Lung (tissue), 12 donors: Measurements from ENCODE around the gene PCTP. TPM values are rescaled to one million over a fixed set of nuclear protein-coding genes. Genes with fewer than 3 reads are reported as not detected.

Source experiments
- ATAC-seq: fragments of 200-7000 bp; cut with Tn5 transposase; one replicate; pipeline ENCODE4 v1.9.1; 2020; ENCODE audit warnings: moderate number of reproducible peaks; ENCODE audit not compliant: insufficient read depth, low FRiP score
- DNase-seq, 3 donors: peaks; one replicate each; pipeline ENCODE4 v3.0.0-alpha.2; 2013 to 2017
- H3K27ac ChIP-seq, 2 donors: one replicate each; pipeline ENCODE4 v1.5.1; 2013; ENCODE audit warnings: mild to moderate bottlenecking in 2 of 2, moderate library complexity in 2 of 2, control low read depth in 1 of 2, inconsistent platforms in 1 of 2, low read depth in 1 of 2, low read length in 1 of 2
- H3K27me3 ChIP-seq, 3 donors: one replicate each; pipeline ENCODE4 v1.5.1; 2013; ENCODE audit warnings: low read length in 2 of 3; ENCODE audit not compliant: control insufficient read depth in 3 of 3, insufficient read depth in 3 of 3
- H3K36me3 ChIP-seq, 4 donors: one replicate each; pipeline ENCODE4 v1.5.1; 2013; ENCODE audit warnings: low read length in 4 of 4, mild to moderate bottlenecking in 1 of 4, moderate library complexity in 1 of 4; ENCODE audit not compliant: control insufficient read depth in 4 of 4, insufficient read depth in 4 of 4
- H3K4me1 ChIP-seq, 5 donors: one replicate each; pipeline ENCODE4 v1.5.1; 2013; ENCODE audit warnings: low read length in 5 of 5, mild to moderate bottlenecking in 2 of 5, moderate library complexity in 1 of 5; ENCODE audit not compliant: control insufficient read depth in 5 of 5, insufficient read depth in 5 of 5
- H3K4me3 ChIP-seq: one replicate; pipeline ENCODE4 v1.5.1; 2013; ENCODE audit warnings: mild to moderate bottlenecking, control low read depth, moderate library complexity
- H3K9ac ChIP-seq, 2 donors: one replicate each; pipeline ENCODE4 v1.5.1; 2013; ENCODE audit warnings: low read length in 2 of 2, control low read depth in 1 of 2; ENCODE audit not compliant: insufficient read depth in 1 of 2
- H3K9me3 ChIP-seq, 4 donors: one replicate each; pipeline ENCODE4 v1.5.1; 2013; ENCODE audit warnings: low read length in 3 of 4, mild to moderate bottlenecking in 1 of 4, moderate library complexity in 1 of 4; ENCODE audit not compliant: control insufficient read depth in 4 of 4, insufficient read depth in 3 of 4
- WGBS, 2 donors: extraction: QIAGEN DNeasy Blood & Tissue Kit; methylation state at CpG; one replicate each; pipeline ENCODE4 v1.1.7; 2013; 5-methylcytosine and 5-hydroxymethylcytosine counted together
- polyA plus RNA-seq, 2 donors: library from polyadenylated mRNA; stranded (reverse); fragments of 200-250 nt; gene quantifications; one replicate each; pipeline ENCODE4 v1.2.1, GENCODE V29; 2013
- total RNA-seq, 2 donors: library from RNA; depleted of rRNA in 1 of 2; stranded (reverse); fragments of >200 nt in 1 of 2; gene quantifications; one replicate each; pipeline ENCODE4 v1.2.1, GENCODE V29; 2014 to 2021
- TF ChIP-seq, protein P1 (sequence below): IDR thresholded peaks from 2 replicates; pipeline ENCODE4 v1.5.1; 2012; ENCODE audit warnings: mild to moderate bottlenecking; ENCODE audit errors: control extremely low read depth, extremely low read depth
- donor health status: control.
- donor health status: control.
- donor health status: Bipolar disorder and iron deficiency.
- donor health status: healthy.
- donor health status: DM: yes; HTN: yes; CAD: no.

PCTP gene
- total and polyA plus RNA-seq, 4 donors, result 14.3 to 34.2 (median 19.1) TPM

DNA sequence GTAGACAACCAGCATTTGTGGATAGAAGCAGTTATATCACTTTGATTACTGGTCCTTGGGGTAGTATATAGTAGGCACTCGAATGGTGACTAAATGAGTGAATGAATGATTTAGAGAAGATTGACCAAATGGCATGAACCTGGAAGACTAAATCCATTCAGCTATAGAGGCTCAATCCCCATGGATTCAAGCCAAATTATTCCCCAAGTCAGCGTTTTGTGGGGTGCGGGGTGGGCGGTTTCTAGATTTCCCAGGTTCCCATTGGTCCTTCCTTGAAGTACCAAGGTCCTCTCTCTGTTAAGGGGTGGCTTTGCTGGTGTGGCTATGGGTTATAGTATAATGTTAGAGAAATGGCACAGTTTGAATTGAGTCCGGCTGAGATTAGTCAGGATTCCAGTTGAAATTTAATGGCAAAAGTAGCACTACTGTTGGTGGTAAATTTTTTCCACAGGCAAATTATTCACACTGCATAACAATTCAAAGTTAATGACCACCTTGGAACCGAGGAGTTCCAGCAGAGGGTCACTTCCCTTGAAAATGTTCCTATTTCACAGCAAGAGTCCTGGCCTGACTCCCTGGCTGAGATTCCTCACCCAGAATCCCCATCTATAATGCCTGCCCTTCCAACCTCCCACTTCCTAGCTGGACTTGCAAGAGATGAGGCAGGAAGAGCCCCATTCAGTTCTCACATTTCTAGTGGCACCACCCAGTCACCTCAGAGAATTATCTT, 27.7 kb downstream of the PCTP start:
- TF ChIP-seq, protein P1, sequence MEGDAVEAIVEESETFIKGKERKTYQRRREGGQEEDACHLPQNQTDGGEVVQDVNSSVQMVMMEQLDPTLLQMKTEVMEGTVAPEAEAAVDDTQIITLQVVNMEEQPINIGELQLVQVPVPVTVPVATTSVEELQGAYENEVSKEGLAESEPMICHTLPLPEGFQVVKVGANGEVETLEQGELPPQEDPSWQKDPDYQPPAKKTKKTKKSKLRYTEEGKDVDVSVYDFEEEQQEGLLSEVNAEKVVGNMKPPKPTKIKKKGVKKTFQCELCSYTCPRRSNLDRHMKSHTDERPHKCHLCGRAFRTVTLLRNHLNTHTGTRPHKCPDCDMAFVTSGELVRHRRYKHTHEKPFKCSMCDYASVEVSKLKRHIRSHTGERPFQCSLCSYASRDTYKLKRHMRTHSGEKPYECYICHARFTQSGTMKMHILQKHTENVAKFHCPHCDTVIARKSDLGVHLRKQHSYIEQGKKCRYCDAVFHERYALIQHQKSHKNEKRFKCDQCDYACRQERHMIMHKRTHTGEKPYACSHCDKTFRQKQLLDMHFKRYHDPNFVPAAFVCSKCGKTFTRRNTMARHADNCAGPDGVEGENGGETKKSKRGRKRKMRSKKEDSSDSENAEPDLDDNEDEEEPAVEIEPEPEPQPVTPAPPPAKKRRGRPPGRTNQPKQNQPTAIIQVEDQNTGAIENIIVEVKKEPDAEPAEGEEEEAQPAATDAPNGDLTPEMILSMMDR, result no peak
- Histone ChIP-seq H3K9me3 (no peaks in the 10 kb centered on the region), H3K27me3 (no peaks in the 10 kb centered on the region), H3K4me1 (peaks cover 0 to 4% (median 0%) of the 10 kb centered on the region in 5 donors), H3K27ac (no peak overlapping the region), H3K4me3 (no peak overlapping the region), H3K36me3 (peaks cover 12 to 25% (median 20%) of the 10 kb centered on the region in 4 donors), H3K9ac (no peak overlapping the region)
- DNase-seq (no peak), ATAC-seq (no peak)
- 90 to 97% methylated on average over 6 of the region's 6 CpGs for WGBS, 2 donors

DNA sequence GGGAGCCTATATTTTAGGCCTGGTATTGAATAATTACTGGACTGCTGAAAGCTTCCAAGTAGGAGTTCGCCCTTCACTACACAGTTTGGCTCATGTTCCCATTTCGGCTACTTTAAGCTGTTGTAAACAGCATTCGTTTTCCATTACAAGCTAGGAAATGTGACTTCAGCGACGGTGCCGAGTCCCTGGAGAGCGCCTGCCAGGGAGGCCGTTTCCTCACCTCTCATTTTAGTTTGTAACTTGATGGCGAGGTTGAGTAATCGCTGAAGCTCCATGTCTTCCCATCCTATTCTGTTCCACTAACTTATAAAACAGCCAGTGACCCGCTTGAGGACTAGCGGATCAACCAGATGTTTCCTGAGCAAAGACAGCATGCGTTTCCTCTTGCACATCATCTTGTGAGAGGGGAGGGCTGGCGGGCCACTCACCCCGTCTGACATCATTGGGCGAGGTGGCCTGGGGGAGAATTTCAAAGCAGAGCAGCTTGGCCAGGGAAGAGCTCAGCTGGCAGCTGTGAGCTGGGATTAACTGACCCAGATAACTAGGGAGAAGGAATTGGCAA, 32.9 kb downstream of the PCTP start:
- TF ChIP-seq, protein P1, result no peak
- no peak overlapping the region for H3K9ac ChIP-seq
- no peaks in the 10 kb centered on the region for H3K36me3 ChIP-seq
- WGBS, 2 donors, result 27 to 52% methylated on average over 16 of the region's 16 CpGs
- H3K27me3 ChIP-seq, result no peaks in the 10 kb centered on the region
- ATAC-seq, result peak; percentile 67
- H3K4me3 ChIP-seq, result no peak overlapping the region
- H3K4me1 ChIP-seq, result peaks cover 0 to 4% (median 2%) of the 10 kb centered on the region in 5 donors
- H3K27ac ChIP-seq, result peak overlapping the region in 1 of 2 donors; percentile 4
- H3K9me3 ChIP-seq, result no peaks in the 10 kb centered on the region
- peak; percentile 51 to 80 (median 73) for DNase-seq

DNA sequence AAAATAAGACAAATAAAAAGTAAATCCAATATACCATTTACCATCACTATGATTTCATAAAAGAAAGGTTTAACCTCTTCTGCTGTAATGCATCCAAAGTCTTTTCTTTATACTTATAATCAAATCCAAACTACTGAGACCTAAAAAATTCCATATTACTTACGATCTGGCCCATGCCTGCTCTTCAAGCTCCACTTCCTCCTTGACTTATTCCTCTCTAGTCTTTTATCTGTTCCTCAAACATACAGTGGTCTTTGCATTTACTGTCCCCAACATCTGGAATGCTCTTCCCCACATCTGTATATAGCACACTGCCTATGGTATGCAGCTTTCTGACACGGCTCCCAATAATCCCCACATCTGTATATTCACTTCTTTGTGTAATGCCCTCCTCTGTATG, 33.8 kb downstream of the PCTP start:
- Histone ChIP-seq H3K4me1 (peaks cover 0 to 4% (median 2%) of the 10 kb centered on the region in 5 donors), H3K27me3 (no peaks in the 10 kb centered on the region), H3K9me3 (no peaks in the 10 kb centered on the region), H3K4me3 (no peak overlapping the region), H3K36me3 (no peaks in the 10 kb centered on the region), H3K27ac (no peak overlapping the region), H3K9ac (no peak overlapping the region)
- TF ChIP-seq, protein P1, result no peak
- ATAC-seq (no peak), DNase-seq (no peak)
- 30 to 60% methylated on average over 2 of the region's 2 CpGs for WGBS, 2 donors
